ENCODE results near the gene PEA15. TPM values are rescaled to one million over a fixed set of nuclear protein-coding genes. Genes with fewer than 3 reads are reported as not detected.

PEA15 gene
- total RNA-seq, 2 donors from 2014 or later: 28.3 to 32.8 TPM

DNA sequence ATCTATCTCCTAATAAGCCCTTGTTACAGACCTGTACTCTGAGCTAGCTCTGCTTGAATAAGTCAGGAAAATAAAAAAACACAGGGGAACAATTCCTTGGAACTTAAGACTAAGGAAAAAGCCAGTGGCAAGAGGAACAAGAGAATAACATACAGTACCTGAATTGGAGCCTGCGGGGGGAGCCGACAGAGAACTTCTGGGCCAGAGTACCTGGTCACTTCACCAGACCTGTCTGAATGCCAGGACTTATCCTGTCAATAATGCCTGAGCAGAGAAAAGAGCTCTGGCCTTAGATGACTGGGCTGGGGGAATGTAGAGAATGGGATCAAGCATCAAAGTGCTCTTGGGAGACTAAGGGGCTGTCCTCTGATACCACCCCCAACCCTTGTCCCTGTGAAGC, 15.1 kb downstream of the PEA15 start:
- Mint-ChIP-seq H3K9me3 (no peaks in the 10 kb centered on the region), H3K27me3 (ENCODE audit: low read depth) (no peaks in the 10 kb centered on the region), H3K4me3 (no peak overlapping the region), H3K36me3 (ENCODE audit: insufficient read depth in 2 of 2) (peaks cover 3 to 24% of the 10 kb centered on the region in 2 donors), H3K4me1 (ENCODE audit: low read depth) (no peaks in the 10 kb centered on the region), H3K27ac (no peak overlapping the region)
- no peak for ATAC-seq (replicated peaks in 1 of 2)
- no peak for DNase-seq

DNA sequence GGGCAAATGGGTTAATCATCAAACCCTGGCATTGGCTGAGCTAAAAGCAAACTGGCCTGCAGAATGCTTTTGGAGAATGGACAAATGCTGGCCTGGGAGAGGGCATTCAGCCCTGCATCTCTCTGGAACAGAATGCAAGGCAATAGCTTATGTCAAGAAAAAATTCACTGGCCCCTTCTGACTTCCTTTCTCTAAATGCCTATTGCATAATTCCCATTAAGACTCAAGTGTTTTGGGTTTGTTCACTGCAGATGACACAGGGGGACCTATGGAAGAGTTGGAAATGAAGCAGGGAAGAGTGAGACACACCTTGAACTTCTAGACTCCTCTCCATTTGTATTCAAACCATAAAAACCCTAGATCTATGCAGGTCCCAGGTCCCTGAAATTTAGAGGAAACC, 15.9 kb downstream of the PEA15 start:
- H3K27me3 Mint-ChIP-seq (ENCODE audit: low read depth): no peaks in the 10 kb centered on the region
- H3K9me3 Mint-ChIP-seq: no peaks in the 10 kb centered on the region
- no peak overlapping the region for H3K4me3 Mint-ChIP-seq
- DNase-seq (no peak), ATAC-seq (replicated peaks in 1 of 2) (no peak)
- H3K36me3 Mint-ChIP-seq (ENCODE audit: insufficient read depth in 2 of 2): peaks cover 2 to 23% of the 10 kb centered on the region in 2 donors
- no peaks in the 10 kb centered on the region for H3K4me1 Mint-ChIP-seq (ENCODE audit: low read depth)
- no peak overlapping the region for H3K27ac Mint-ChIP-seq

DNA sequence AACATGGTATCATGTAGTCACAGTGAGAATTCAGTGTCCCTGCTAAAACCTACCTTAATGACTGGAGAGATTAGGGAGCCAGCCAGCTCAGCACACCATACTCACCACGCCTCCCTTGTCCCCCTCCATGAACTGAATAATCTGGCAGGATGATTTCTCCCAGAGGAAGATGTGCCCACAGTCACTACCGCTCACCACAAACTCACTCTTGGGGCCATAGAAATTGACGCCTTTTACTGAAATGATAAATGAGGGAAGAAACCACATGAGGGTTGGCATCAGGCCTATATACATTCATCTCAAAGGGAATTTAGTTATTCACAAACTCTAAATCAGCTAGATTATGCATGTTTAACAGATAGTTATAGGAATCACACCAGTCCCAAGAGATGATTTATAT, 17.4 kb downstream of the PEA15 start:
- H3K4me3 Mint-ChIP-seq: no peak overlapping the region

DNA sequence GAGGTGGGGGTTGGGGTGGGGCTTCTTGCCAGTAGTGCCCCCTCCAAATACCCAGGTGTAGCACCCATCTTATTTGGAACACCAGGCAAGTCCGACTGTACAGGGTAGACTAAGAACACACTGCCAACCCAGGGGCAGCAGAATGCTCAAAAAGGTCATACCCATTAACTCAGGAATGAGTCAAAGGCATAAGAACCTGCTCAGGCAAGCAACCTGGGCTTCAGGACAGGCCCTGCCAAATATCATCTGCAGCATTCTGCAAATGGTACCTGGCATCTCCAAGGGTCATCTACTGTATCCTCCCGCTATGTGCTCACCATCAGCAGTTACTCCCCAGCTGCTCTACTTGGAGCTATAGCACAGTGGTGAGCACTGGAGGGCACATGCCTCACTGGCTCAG, 19.4 kb downstream of the PEA15 start:
- H3K27ac Mint-ChIP-seq: no peak overlapping the region
- H3K4me3 Mint-ChIP-seq: no peak overlapping the region
- H3K27me3 Mint-ChIP-seq (ENCODE audit: low read depth): no peaks in the 10 kb centered on the region
- DNase-seq (no peak), ATAC-seq (replicated peaks in 1 of 2) (no peak)
- H3K9me3 Mint-ChIP-seq: no peaks in the 10 kb centered on the region
- H3K36me3 Mint-ChIP-seq (ENCODE audit: insufficient read depth in 2 of 2): peaks cover 3 to 25% of the 10 kb centered on the region in 2 donors
- H3K4me1 Mint-ChIP-seq (ENCODE audit: low read depth): no peaks in the 10 kb centered on the region

More for the DNA sequence above, 17.4 kb downstream of the PEA15 start:
- Mint-ChIP-seq H3K27ac (no peak overlapping the region), H3K27me3 (ENCODE audit: low read depth) (no peaks in the 10 kb centered on the region), H3K4me1 (ENCODE audit: low read depth) (no peaks in the 10 kb centered on the region), H3K9me3 (no peaks in the 10 kb centered on the region), H3K36me3 (ENCODE audit: insufficient read depth in 2 of 2) (peaks cover 0 to 24% of the 10 kb centered on the region in 2 donors)
- DNase-seq: no peak
- no peak for ATAC-seq (replicated peaks in 1 of 2)

DNA sequence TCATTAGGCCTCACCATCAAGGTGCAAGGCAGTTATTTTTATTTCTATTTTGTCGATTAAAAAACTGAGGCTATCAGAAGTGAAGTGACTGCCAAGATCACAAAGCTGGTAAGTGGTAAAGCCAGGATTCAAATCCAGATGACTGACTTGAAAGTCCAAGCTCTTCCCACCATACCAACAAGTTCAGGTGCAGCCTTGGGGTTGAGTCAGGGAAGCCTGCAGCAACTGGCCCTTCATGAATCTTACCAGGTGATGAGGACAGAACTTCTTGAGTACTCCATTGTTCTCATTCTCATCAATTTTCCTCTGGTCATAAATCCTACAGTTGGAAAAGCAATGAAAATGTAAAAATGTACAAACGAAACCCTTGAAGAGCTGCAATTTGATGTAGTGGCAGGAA, 20.2 kb downstream of the PEA15 start:
- ATAC-seq (replicated peaks in 1 of 2): no peak
- DNase-seq: no peak
- no peaks in the 10 kb centered on the region for H3K4me1 Mint-ChIP-seq (ENCODE audit: low read depth)
- no peaks in the 10 kb centered on the region for H3K9me3 Mint-ChIP-seq
- H3K27ac Mint-ChIP-seq: no peak overlapping the region
- no peaks in the 10 kb centered on the region for H3K27me3 Mint-ChIP-seq (ENCODE audit: low read depth)
- no peak overlapping the region for H3K4me3 Mint-ChIP-seq
- peaks cover 5 to 25% of the 10 kb centered on the region in 2 donors for H3K36me3 Mint-ChIP-seq (ENCODE audit: insufficient read depth in 2 of 2)

DNA sequence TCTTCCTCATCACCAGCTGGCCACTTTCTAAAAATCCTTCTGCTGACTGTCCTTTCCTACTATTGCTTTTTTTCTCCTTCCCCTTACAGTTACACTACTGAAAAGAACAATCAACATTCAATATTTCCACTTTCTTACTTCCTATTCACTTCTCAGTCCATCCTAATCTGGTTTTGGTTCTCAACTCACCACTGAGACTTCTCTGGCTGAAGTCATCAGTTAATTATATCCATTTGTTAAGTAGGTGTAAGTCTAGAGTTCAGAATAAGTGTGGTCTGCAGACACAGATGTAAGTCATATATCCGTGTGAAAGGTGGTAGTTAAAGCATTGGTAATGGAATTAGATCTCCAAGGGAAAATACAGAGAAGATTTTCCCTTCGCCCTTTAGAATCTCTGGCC, 21.4 kb downstream of the PEA15 start:
- no peak for ATAC-seq (replicated peaks in 1 of 2)
- Mint-ChIP-seq H3K27me3 (ENCODE audit: low read depth) (no peaks in the 10 kb centered on the region), H3K27ac (no peak overlapping the region), H3K9me3 (no peaks in the 10 kb centered on the region), H3K4me3 (no peak overlapping the region), H3K4me1 (ENCODE audit: low read depth) (no peaks in the 10 kb centered on the region), H3K36me3 (ENCODE audit: insufficient read depth in 2 of 2) (peaks cover 5 to 31% of the 10 kb centered on the region in 2 donors)
- no peak for DNase-seq

DNA sequence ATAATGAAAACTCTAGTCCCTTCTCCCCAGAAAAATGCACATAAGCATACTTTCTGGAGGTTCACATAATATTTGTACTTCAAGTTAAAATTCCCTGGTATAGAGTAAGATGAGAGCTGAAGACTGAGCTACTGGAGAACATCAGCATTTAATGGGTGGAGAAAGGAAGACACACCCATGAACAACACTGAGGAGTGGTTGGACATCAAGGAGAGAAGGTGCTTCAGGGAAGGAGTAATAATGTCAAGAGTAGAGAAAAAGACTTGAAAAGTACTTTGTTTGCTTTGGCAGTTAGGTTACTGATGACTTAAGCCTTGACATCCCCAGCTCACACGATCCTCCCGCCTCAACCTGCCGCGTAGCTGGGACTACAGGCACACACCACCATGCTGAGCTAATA, 21.9 kb downstream of the PEA15 start:
- H3K4me3 Mint-ChIP-seq: no peak overlapping the region
- no peak for ATAC-seq (replicated peaks in 1 of 2)
- no peak for DNase-seq
- H3K27ac Mint-ChIP-seq: no peak overlapping the region
- no peaks in the 10 kb centered on the region for H3K4me1 Mint-ChIP-seq (ENCODE audit: low read depth)
- H3K9me3 Mint-ChIP-seq: no peaks in the 10 kb centered on the region
- no peaks in the 10 kb centered on the region for H3K27me3 Mint-ChIP-seq (ENCODE audit: low read depth)
- peaks cover 5 to 31% of the 10 kb centered on the region in 2 donors for H3K36me3 Mint-ChIP-seq (ENCODE audit: insufficient read depth in 2 of 2)

DNA sequence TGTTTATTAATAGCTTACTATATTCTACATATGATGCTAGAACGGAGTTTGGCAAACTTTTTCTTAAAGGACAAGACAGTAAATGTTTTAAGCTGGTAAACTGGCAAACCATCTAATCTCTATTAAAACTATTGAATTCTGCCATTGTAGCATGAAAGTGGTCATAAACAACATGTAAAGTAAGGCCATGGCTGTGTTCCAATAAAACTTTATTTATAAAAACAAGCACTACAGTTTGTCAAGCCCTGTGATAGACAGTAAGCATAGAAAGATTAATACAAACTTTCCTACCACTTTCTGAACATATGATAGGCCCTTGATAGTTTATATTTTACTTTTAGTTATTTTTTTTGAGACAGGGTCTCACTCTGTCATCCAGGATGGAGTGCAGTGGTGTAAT, 22.4 kb downstream of the PEA15 start:
- Mint-ChIP-seq H3K27me3 (ENCODE audit: low read depth) (no peaks in the 10 kb centered on the region), H3K4me3 (no peak overlapping the region), H3K36me3 (ENCODE audit: insufficient read depth in 2 of 2) (peaks cover 5 to 31% of the 10 kb centered on the region in 2 donors), H3K27ac (no peak overlapping the region), H3K9me3 (no peaks in the 10 kb centered on the region), H3K4me1 (ENCODE audit: low read depth) (no peaks in the 10 kb centered on the region)
- no peak for ATAC-seq (replicated peaks in 1 of 2)
- DNase-seq: no peak

DNA sequence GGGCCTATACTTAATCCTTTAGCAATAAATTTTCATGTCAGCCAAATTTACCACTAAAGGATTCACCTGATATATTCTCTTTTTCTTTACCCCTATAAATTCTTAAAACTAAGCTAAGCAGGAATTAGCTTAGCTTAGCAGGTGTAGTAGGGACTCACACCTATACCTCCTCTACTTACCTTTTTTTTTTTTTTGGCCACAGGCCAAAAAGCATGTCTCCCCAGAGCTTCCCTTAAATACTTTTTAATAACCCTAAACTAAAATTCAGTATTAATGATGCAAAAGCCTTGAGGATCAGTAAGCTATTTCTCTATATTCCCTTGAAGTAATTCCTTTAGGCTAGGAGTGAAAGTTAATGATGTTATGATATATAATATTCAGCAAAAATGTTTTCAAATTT, 23.2 kb downstream of the PEA15 start:
- ATAC-seq (replicated peaks in 1 of 2): no peak

DNA sequence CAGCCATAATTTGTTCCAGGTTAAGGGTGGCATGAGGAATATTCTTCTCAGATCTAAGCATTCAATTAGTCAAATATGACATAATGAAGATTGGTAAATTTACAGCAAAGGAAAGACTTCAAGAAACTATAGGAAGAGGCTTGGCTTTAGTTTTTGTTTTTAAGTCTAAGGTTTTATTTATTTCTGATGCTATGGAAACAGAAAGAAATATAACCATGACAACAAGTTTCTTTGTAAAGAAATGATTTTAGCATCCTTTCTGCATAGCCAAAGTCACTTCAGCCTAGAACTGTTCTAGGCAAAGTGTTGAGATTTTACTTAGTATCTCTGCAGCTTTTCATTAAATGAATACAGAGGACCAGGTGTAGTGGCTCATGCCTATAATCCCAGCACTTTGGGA, 27.7 kb downstream of the PEA15 start:
- ATAC-seq (replicated peaks in 1 of 2): no peak
- peaks cover 13% of the 10 kb centered on the region for H3K4me1 Mint-ChIP-seq (ENCODE audit: low read depth)
- DNase-seq: no peak
- H3K27me3 Mint-ChIP-seq (ENCODE audit: low read depth): no peaks in the 10 kb centered on the region
- no peak overlapping the region for H3K4me3 Mint-ChIP-seq
- no peak overlapping the region for H3K27ac Mint-ChIP-seq
- peaks cover 5 to 23% of the 10 kb centered on the region in 2 donors for H3K36me3 Mint-ChIP-seq (ENCODE audit: insufficient read depth in 2 of 2)
- no peaks in the 10 kb centered on the region for H3K9me3 Mint-ChIP-seq

More for the DNA sequence above, 23.2 kb downstream of the PEA15 start:
- no peaks in the 10 kb centered on the region for H3K27me3 Mint-ChIP-seq (ENCODE audit: low read depth)
- peak overlapping the region; percentile 72 for H3K27ac Mint-ChIP-seq
- H3K9me3 Mint-ChIP-seq: no peaks in the 10 kb centered on the region
- no peak for DNase-seq
- H3K4me1 Mint-ChIP-seq (ENCODE audit: low read depth): no peaks in the 10 kb centered on the region
- H3K36me3 Mint-ChIP-seq (ENCODE audit: insufficient read depth in 2 of 2): peaks cover 5 to 30% of the 10 kb centered on the region in 2 donors
- no peak overlapping the region for H3K4me3 Mint-ChIP-seq

DNA sequence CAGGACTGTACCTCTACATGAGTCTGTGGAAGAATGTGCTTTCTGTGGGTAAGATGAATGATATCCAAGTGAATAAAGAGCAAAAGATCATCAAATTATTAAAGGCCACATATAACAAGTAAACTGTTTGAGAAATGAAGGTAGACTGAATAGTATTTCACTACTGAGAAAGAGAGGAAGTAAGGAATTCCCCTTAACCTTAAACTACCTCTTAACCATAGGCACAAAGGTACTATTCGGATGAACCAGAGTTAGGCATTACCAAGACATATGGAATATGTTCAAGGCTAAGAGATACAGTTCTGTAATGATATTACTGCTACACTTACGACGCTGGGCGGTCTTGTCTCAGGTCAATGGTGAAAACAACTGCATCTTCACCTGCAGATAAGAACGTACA, 31.6 kb downstream of the PEA15 start:
- no peak overlapping the region for H3K4me3 Mint-ChIP-seq
- peak overlapping the region; percentile 33 for H3K27ac Mint-ChIP-seq
- peaks cover 18% of the 10 kb centered on the region for H3K4me1 Mint-ChIP-seq (ENCODE audit: low read depth)
- no peaks in the 10 kb centered on the region for H3K9me3 Mint-ChIP-seq
- no peak for DNase-seq
- no peak for ATAC-seq (replicated peaks in 1 of 2)
- H3K36me3 Mint-ChIP-seq (ENCODE audit: insufficient read depth in 2 of 2): peaks cover 8 to 25% of the 10 kb centered on the region in 2 donors
- no peaks in the 10 kb centered on the region for H3K27me3 Mint-ChIP-seq (ENCODE audit: low read depth)

DNA sequence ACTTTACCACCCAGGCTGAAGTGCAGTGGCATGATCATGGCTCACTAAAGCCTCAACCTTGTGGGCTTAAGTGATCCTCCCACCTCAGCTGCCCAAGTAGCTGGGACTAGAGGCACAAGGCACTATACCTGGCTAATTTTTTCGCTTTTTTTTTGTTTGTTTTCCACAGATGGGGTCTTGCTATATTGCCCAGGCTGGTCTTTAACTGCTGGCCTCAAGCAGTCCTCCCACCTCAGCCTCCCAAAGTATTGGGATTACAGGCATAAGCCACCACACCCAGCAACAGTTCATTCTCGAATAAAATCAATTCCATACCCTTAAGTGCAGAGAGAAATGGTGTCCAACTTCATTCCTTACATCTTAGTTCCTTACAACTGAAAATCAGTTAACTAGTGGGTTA, 32.4 kb downstream of the PEA15 start:
- Mint-ChIP-seq H3K27me3 (ENCODE audit: low read depth) (no peaks in the 10 kb centered on the region), H3K36me3 (ENCODE audit: insufficient read depth in 2 of 2) (peaks cover 8 to 25% of the 10 kb centered on the region in 2 donors), H3K27ac (no peak overlapping the region), H3K9me3 (no peaks in the 10 kb centered on the region), H3K4me1 (ENCODE audit: low read depth) (peaks cover 18% of the 10 kb centered on the region), H3K4me3 (no peak overlapping the region)
- ATAC-seq (replicated peaks in 1 of 2): no peak
- DNase-seq: no peak

DNA sequence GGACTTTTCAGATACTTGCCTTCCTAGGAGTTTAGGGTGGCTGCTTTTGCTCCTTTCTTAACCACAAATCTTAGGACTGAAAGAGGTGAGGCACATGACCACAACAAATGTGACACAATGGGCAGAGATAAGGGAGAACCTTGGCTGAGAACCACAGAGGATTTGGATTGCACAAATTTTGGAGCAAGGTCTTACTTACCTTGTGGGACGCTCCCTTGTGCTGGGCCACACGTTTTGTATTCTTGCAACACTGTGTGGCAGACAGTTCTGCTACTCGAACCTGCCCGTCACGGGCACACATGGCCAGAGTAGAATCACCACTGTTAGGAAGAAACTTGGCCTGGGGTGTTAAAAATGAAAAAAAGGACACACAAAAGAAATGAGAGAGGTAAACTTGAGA, 33.2 kb downstream of the PEA15 start:
- Mint-ChIP-seq H3K4me3 (no peak overlapping the region), H3K36me3 (ENCODE audit: insufficient read depth in 2 of 2) (peaks cover 11 to 22% of the 10 kb centered on the region in 2 donors), H3K9me3 (no peaks in the 10 kb centered on the region), H3K4me1 (ENCODE audit: low read depth) (peaks cover 18% of the 10 kb centered on the region), H3K27me3 (ENCODE audit: low read depth) (no peaks in the 10 kb centered on the region), H3K27ac (peak overlapping the region; percentile 85)
- ATAC-seq (replicated peaks in 1 of 2) (no peak), DNase-seq (no peak)

DNA sequence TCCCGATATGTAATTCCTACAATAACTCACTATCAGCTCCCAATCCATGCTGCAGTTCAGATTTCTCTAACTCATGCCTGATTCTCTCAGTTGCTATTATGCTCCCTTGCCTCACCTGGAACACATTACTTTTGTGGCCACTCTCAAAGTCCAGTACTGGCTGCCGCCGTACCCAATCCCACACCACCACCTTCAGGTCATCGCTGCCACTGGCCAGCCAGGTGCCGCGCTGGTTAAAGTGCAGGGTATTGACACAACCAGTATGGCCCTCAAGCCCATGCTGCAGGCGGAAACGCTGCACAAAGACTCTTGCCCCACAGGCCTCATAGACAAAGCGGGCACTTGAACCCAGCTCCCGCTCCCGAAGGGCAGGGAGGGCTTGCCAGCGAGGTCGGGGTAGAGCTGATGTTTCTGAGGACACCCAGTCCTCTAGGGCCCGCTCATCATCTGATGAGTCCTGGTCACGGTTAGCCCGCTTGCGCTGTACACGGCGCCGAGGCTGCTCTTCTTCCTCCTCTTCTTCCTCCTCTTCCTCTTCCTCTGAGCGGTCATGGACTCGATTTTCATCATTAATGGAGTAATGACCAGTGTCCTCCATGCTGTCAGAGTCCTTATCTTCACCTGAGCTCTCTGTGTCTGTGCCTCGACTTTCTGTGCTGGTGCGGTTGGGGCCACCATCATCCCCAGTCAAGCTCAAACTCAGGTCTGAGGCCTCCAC, 34.6 kb downstream of the PEA15 start:
- Mint-ChIP-seq H3K4me3 (no peak overlapping the region), H3K27me3 (ENCODE audit: low read depth) (no peaks in the 10 kb centered on the region), H3K9me3 (no peaks in the 10 kb centered on the region), H3K36me3 (ENCODE audit: insufficient read depth in 2 of 2) (peaks cover 12 to 18% of the 10 kb centered on the region in 2 donors), H3K27ac (no peak overlapping the region), H3K4me1 (ENCODE audit: low read depth) (peaks cover 10% of the 10 kb centered on the region)
- no peak for DNase-seq
- no peak for ATAC-seq (replicated peaks in 1 of 2)

Data from activated T-cell treated with anti-CD3 and anti-CD28 coated beads, Interleukin-2, amount 50 U/mL, for 72 hours (primary cell).